Endothelial cell of umbilical vein (primary cell): ENCODE measurements around the gene RTN4R. TPM values are rescaled to one million over a fixed set of nuclear protein-coding genes. Genes with fewer than 3 reads are reported as not detected.

Source experiments
- BruUV-seq: library from RNA; stranded (reverse); fragments of 400-500 nt; replicated peaks from 2 replicates; lab custom pipeline; 2021; lab: Mats Ljungman, UMichigan
- CTCF ChIA-PET: fragments of 300-600, 350-600 bp; sonication (Branson Sonifier 250); formaldehyde crosslinking; loops from one replicate; lab custom pipeline; 2021; ENCODE audit warnings: antibody characterized with exemption, inconsistent platforms; lab: Charles Lee
- POLR2A ChIA-PET: fragments of 300-600, 350-600 bp; sonication (Branson Sonifier 250); formaldehyde crosslinking; loops from one replicate; lab custom pipeline; 2021; ENCODE audit warnings: antibody characterized with exemption, inconsistent platforms; lab: Charles Lee
- DNase-seq: peaks from one replicate; pipeline ENCODE4 v3.0.0-alpha.2; 2011; ENCODE audit warnings: low read depth, low spot score
- FAIRE-seq: peaks from 2 replicates; lab custom pipeline; 2011; peaks lifted over from hg19 to GRCh38; lab: Jason Lieb, UNC
- H2AFZ ChIP-seq: 2 replicates; pipeline ENCODE4 v1.6.0; 2012; ENCODE audit warnings: low read depth, low read length, control low read depth, inconsistent platforms
- H3K27ac ChIP-seq: 2 replicates; pipeline ENCODE4 v1.5.1; 2011; ENCODE audit warnings: low read depth, mild to moderate bottlenecking, control low read depth, low read length, moderate library complexity; ENCODE audit not compliant: insufficient read depth
- H3K27me3 ChIP-seq, 2 experiments: 2 replicates each; pipeline versions ENCODE4 v1.6.0 to v1.6.1; 2011; ENCODE audit warnings: low read length in 2 of 2, mixed read lengths in 1 of 2; ENCODE audit not compliant: control insufficient read depth in 2 of 2, insufficient read depth in 2 of 2
- H3K36me3 ChIP-seq, 2 experiments: 2 replicates in 1 of 2; 3 replicates in 1 of 2; pipeline ENCODE4 v1.5.1; 2011; ENCODE audit warnings: low read length in 2 of 2, mild to moderate bottlenecking in 1 of 2, moderate library complexity in 1 of 2; ENCODE audit not compliant: control insufficient read depth in 2 of 2, insufficient read depth in 2 of 2; ENCODE audit errors: extremely low read depth in 1 of 2
- H3K4me1 ChIP-seq: 3 replicates; pipeline ENCODE4 v1.5.1; 2011; ENCODE audit warnings: mild to moderate bottlenecking, low read length; ENCODE audit not compliant: control insufficient read depth, insufficient read depth; ENCODE audit errors: extremely low read depth
- H3K4me2 ChIP-seq: 2 replicates; pipeline ENCODE4 v1.6.1; 2011; ENCODE audit warnings: low read length, control low read depth, mixed read lengths; ENCODE audit not compliant: insufficient read depth
- H3K4me3 ChIP-seq, 3 experiments: fragments of 200-600 bp in 1 of 3; sonication (generic), shearing (Covaris generic) in 1 of 3; replicated peaks in 1 of 3; 2 replicates each; pipeline ENCODE4 v1.5.1; 2011 to 2016; ENCODE audit warnings: control low read depth in 3 of 3, low read length in 3 of 3, mild to moderate bottlenecking in 2 of 3, inconsistent platforms in 1 of 3, low read depth in 1 of 3, moderate library complexity in 1 of 3; ENCODE audit not compliant: insufficient read depth in 1 of 3
- H3K79me2 ChIP-seq: 2 replicates; pipeline ENCODE4 v1.6.0; 2012; ENCODE audit warnings: low read length, inconsistent platforms; ENCODE audit not compliant: control insufficient read depth, insufficient read depth
- H3K9ac ChIP-seq: replicated peaks from 2 replicates; pipeline ENCODE3; 2011; ENCODE audit warnings: low read length, control low read depth; ENCODE audit not compliant: insufficient read depth; ENCODE audit errors: extremely low read depth
- H3K9me1 ChIP-seq: replicated peaks from 3 replicates; pipeline ENCODE4 v1.6.0; 2011; ENCODE audit warnings: mild to moderate bottlenecking, low read length; ENCODE audit not compliant: control insufficient read depth, insufficient read depth; ENCODE audit errors: extremely low read depth
- H3K9me3 ChIP-seq: replicated peaks from 2 replicates; pipeline ENCODE4 v1.5.1; 2012; ENCODE audit warnings: low read length, inconsistent platforms; ENCODE audit not compliant: control insufficient read depth, insufficient read depth
- H4K20me1 ChIP-seq: replicated peaks from 2 replicates; pipeline ENCODE3; 2011; ENCODE audit warnings: mild to moderate bottlenecking, low read length; ENCODE audit not compliant: control insufficient read depth, insufficient read depth; ENCODE audit errors: extremely low read depth
- CTCF ChIP-seq, 2 donors: IDR thresholded peaks; 1 replicate in 1 of 2; 2 replicates in 1 of 2; pipeline ENCODE4 v1.5.1; 2011; ENCODE audit warnings: low read length in 2 of 2, mild to moderate bottlenecking in 2 of 2, moderate library complexity in 2 of 2, control low read depth in 1 of 2, inconsistent platforms in 1 of 2, low read depth in 1 of 2; ENCODE audit not compliant: insufficient read depth in 1 of 2; ENCODE audit errors: extremely low read depth in 1 of 2
- EZH2 ChIP-seq: IDR thresholded peaks from 2 replicates; pipeline ENCODE4 v1.6.1; 2012; ENCODE audit warnings: borderline replicate concordance, low read depth, mild to moderate bottlenecking, moderate library complexity, low read length, inconsistent platforms; ENCODE audit not compliant: severe bottlenecking
- FOS ChIP-seq: IDR thresholded peaks from 2 replicates; pipeline ENCODE4 v1.6.1; 2011; ENCODE audit warnings: mild to moderate bottlenecking, low read length, moderate library complexity, borderline replicate concordance; ENCODE audit not compliant: insufficient read depth
- GATA2 ChIP-seq: IDR thresholded peaks from 2 replicates; pipeline ENCODE4 v1.7.0; 2011; ENCODE audit warnings: low read depth, mild to moderate bottlenecking, moderate library complexity, mixed read lengths, low read length; ENCODE audit not compliant: insufficient read length, insufficient read depth
- JUN ChIP-seq: IDR thresholded peaks from 2 replicates; pipeline ENCODE4 v1.6.1; 2011; ENCODE audit warnings: borderline replicate concordance, low read depth; ENCODE audit not compliant: insufficient read length, insufficient read depth
- MAX ChIP-seq: IDR thresholded peaks from 2 replicates; pipeline ENCODE4 v1.6.1; 2011; ENCODE audit not compliant: insufficient read depth, insufficient read length
- MYC ChIP-seq: IDR thresholded peaks from one replicate; pipeline ENCODE4 v1.6.1; 2011; ENCODE audit warnings: mild to moderate bottlenecking, low read depth, low read length
- POLR2A ChIP-seq: IDR thresholded peaks from 2 replicates; pipeline ENCODE4 v1.6.1; 2012; ENCODE audit warnings: low read depth, mild to moderate bottlenecking, control low read depth, low read length
- POLR2AphosphoS5 ChIP-seq: IDR thresholded peaks from 2 replicates; pipeline ENCODE4 v1.6.1; 2012; ENCODE audit warnings: low read depth, mild to moderate bottlenecking, control low read depth, low read length, moderate library complexity; ENCODE audit not compliant: insufficient read depth
- dilution Hi-C: fragments of 300-500 bp; cut with MboI; formaldehyde crosslinking; loops from one replicate; pipeline ENCODE4 v1.15.0; 2019; ENCODE audit warnings: low sequenced_read_pairs; ENCODE audit not compliant: extremely low pct_ligation_motif_present
- intact Hi-C: fragments of 100-400 bp; cut with micrococcal nuclease; formaldehyde crosslinking; loops from one replicate; pipeline ENCODE4 v1.10.0; 2022
- polyA plus RNA-seq, 4 experiments: library from polyadenylated mRNA; depleted of rRNA in 3 of 4; stranded (reverse) in 3 of 4; unstranded in 1 of 4; fragments of >200 nt; gene quantifications; 2 replicates each; pipeline versions ENCODE4 v1.2.1 to v1.2.3, GENCODE V29; 2011 to 2012; ENCODE audit warnings: missing spikeins in 1 of 4
- total RNA-seq: library from RNA; stranded (reverse); gene quantifications from 2 replicates; pipeline ENCODE4 v1.2.3, GENCODE V29; 2021

RTN4R gene
- total and polyA plus RNA-seq, 2 donors (not counting 3 experiments of a cell fraction or from before 2014, with no cell fraction given), result 1.2 to 2.2 TPM

DNA sequence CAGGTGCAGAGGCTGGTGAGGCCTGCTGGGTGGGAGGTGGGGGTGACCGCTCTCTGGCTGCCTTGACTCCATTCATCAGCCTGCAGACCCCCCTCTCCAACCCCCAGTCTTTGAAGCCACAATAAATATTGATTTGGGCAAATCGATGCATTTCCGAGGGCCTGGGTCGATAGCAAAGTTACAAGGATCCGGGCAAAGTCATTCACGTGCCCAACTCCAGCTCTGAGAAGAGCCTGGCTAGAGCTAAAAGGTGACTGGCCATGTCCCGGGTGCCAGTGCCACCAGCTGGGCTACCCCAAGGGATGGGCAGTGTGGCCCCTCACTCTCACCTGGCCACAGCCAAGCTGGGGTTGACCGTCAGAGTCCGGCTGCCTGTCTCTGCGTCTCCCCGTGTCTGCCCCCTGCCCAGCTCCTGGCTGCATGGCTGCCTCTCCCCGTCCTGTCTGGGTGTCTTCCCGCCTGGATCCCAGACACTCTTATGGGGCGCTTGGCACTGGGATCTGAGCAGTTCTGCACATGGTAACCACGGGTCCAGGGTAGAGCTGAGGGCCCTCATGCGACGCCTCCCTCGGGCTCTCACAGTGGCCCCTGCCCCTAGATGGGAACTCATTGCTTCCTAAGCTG lies 70.6 kb downstream of the RTN4R start:
- Histone ChIP-seq H3K9ac (no peak overlapping the region), H3K36me3 (no peaks in the 10 kb centered on the region), H3K9me1 (no peaks in the 10 kb centered on the region), H3K79me2 (no peaks in the 10 kb centered on the region), H3K27me3 (no peaks in the 10 kb centered on the region), H3K4me2 (no peak overlapping the region), H3K4me1 (no peaks in the 10 kb centered on the region), H4K20me1 (no peaks in the 10 kb centered on the region), H3K27ac (no peak overlapping the region), H3K4me3 (no peak overlapping the region), H3K9me3 (no peaks in the 10 kb centered on the region), H2AFZ (no peak overlapping the region)
- FAIRE-seq (no peak), DNase-seq (no peak)
- no TSS peak for BruUV-seq
- POLR2A ChIA-PET, result no interaction called here
- dilution Hi-C loops (no loop called here), intact Hi-C loops (no loop called here)
- CTCF ChIA-PET, result interaction anchor here (1.0 to 1.7 kb wide), 2 partner anchors 17 to 40 kb away, joined by 3 to 5 read pairs; no protein-coding TSS in a partner anchor
- TF ChIP-seq POLR2AphosphoS5 (no peak), CTCF (IDR thresholded peaks at IDR 0.05; ENCODE audit: extremely low read depth in 1 of 2, insufficient read depth in 1 of 2, low read depth in 1 of 2, low read length in 2 of 2) (no peak), FOS (no peak), JUN (no peak), EZH2 (no peak), MAX (no peak), MYC (no peak), GATA2 (no peak), POLR2A (no peak)
